Measurements from ENCODE around the gene FOXN3.

The FOXN3 gene

GRCh38 chr14:89330236-89331002 is 86.6 kb downstream of the FOXN3 start:
- no peak for DNase-seq

- DNase-seq: peak in 1 of 3 experiments; percentile 32
Measured at GRCh38 chr14:89327771-89328212, 89.2 kb downstream of the FOXN3 start.

DNA sequence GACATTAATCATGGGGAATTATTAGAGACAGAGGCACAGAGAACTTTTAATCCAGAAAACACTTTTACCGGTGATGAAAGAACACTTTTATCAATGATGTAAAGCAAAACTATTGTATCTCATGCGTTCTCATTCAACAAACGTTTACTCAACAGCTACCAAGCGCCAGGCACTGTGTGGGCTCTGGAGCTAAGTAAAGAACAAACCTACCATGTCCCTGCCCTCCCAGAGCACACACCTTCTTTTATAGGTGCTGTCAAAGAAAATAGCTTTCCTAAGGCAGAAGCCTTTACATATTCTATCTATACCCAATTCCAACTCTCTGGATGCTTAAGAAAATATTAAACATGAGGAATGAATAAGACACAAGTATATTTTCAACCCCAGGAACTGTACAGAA is 91.1 kb downstream of the FOXN3 start:
- DNase-seq: peak in 1 of 3 experiments; percentile 42

DNA sequence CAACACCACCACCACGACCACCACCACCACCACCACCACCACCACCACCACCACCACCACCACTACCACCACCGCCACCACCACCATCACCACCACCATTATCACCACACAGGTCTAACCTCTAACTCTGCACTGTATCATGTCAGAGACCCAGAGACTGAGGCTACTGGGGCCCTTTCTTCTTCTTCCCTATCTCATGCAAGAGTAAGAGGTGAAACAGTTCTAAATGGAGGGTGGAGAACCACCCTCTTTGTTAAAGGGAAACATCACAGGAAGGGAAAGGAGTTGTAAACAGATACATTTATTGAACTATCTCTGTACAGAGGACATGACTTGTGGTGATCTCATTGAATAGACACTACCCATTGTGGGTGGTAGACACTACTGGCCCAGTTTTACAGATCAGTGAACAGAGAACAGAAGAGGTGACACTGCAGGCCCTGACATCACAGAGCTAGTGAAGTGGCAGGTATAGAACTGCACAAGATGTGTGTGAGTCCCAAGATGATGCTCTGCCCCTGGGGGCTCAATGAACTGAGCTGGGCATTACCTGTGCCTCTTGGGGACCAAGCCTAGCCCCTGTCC is 91.6 kb downstream of the FOXN3 start:
- no peak for DNase-seq

DNA sequence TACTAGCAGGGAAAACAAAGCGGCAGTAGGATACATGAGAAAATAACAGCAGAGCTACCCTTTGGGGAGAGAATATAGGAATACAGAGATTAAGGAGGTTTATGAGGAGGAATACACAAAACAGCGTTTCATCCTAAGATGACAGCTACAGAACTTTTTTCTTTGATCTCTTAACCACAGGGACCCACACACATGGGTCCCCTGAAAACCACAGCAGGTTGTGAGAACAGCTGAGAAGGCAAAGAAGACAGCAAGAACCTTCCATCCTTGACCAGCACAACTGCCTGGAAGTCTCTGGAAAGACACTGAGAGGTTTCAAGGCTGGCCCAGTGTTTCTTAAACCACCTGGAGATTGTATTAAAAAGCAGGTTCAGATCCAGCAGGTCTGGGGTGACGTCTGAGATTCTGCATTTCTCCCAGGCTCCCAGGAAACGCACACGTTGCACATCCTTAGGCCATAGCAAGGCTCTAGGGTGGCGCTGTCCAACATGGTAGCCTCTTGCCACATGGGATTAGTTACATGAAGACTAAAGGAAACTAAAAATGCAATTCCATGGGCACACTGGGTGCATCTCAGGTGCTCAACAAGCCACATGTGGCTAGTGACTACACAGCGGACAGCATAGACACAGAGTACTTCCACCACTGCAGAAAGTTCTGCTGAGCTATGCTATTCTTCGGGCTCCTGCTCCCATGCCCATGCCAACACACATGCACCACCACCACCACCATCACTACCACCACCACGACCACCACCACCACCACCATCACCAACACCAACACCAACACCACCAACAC is 92.3 kb downstream of the FOXN3 start:
- DNase-seq: no peak

DNA sequence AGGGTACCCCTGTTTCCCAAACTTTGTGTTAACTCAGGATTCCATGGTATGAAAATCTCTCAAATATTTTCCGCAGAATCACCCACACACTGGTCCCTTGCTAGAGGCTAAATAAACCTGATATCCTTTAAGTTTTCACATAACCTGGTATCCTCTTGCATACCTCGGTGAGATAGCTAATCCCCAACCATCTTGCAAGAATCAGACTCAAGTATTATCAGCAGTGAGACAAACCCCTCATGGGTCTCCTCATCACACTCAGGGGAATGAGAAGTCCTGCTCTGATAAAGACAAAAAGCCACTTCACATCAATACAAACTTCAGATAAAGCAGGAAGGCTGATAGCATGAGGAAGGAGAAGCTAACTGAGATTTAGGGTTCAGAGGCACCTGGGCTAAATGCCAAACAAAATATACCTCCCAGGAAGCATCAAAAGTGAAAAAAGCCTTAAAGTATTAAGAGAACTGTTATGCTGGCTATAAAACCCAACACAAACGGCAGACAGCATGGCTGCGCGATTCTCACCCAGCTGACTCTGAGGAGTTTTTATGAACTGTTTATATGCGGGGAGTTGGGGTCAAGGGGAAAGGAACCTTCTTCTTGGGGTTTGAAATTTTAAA is 96.5 kb downstream of the FOXN3 start:
- DNase-seq: no peak

DNA sequence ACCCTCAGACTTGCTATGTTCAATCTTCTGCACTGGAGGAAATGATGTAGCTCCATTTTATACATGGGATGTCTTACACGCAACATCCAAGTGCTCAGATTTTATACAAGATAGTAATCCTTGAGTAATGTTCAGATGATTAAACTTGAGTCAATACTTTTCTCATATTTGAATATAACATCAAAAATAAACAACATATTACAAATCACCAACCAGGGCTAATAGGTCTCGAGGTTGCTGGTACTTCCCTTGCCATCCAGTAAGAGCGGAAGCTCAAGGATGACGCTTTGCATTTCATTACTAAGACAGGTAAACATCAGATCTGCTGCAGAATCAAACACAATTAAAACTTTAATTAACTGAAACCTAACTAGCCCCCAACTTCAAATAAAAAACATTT is 97.3 kb downstream of the FOXN3 start:
- no peak for DNase-seq

- DNase-seq: no peak
Measured at GRCh38 chr14:89317051-89317691, 99.9 kb downstream of the FOXN3 start.

DNA sequence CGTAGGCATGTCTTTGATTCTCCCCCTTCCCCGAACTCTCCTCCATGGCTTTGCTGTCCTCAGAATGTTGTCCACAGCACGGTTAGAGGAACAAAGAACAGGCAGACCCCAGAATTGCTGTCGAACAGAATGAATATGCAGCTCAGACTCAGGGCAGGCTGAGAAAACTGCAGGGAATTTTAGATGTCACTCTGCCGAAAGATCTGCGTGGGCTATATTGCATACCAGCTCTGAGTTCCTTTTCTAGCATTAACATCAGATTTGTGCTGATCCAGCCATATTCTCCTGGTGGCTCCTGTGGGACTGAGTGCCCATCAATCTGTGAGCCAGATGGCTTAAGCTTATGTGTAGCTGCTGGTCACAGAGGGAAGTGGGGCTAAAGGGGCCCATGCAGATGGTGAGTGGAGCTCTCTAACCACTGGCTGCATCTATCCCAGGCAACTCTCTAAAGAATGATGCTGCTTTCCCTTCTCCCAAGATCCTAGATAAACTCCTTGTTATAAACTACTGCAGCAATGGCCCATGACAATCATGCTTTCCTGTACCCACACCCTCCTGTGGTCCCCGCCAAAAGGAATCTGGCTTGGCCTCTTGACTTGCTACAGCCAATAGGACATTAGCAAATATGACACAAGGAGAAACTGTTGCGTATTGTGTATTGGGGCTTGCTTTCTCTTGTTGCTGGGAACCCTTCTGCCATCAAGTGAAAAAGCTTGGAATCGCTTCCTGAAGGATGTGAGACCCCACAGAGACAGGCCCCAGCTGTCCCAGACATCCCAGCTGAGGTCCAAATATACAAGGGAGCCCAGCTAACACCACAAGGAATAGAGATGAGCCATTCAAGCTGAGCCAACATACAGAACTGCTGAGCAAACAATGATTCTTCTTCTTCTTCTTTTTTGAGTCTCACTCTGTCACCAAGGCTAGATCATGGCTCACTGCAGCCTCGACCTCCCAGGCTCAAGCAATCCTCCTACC is 101.3 kb downstream of the FOXN3 start:
- DNase-seq: no peak

- no peak for DNase-seq
Measured at GRCh38 chr14:89314274-89314673, 102.8 kb downstream of the FOXN3 start.

GRCh38 chr14:89312932-89313331 is 104.1 kb downstream of the FOXN3 start:
- no peak for DNase-seq

- no peak for DNase-seq
Measured at GRCh38 chr14:89310211-89310610, 106.8 kb downstream of the FOXN3 start.

GRCh38 chr14:89309670-89310177 is 107.3 kb downstream of the FOXN3 start:
- DNase-seq: no peak

- no peak for DNase-seq
Measured at GRCh38 chr14:89308232-89308959, 108.6 kb downstream of the FOXN3 start.

DNA sequence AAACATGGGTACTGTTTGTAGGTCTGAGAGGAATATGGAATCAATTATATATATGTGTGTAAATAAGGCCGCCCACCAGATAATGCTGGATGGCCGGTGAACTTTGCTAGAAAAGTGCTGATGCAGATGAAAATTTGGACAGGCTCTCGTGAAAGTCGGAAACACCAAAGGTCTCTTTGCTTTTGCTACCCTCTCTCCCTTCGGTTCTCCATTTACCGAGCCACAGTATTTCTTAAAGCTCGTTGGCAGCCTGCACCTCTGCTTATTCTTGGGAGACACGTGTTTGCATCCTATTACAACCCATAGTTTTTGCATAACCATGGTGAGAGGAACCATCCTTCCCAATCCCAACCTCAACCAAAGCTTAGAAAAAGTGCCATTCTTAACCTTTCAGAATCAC is 109.6 kb downstream of the FOXN3 start:
- no peak for DNase-seq

DNA sequence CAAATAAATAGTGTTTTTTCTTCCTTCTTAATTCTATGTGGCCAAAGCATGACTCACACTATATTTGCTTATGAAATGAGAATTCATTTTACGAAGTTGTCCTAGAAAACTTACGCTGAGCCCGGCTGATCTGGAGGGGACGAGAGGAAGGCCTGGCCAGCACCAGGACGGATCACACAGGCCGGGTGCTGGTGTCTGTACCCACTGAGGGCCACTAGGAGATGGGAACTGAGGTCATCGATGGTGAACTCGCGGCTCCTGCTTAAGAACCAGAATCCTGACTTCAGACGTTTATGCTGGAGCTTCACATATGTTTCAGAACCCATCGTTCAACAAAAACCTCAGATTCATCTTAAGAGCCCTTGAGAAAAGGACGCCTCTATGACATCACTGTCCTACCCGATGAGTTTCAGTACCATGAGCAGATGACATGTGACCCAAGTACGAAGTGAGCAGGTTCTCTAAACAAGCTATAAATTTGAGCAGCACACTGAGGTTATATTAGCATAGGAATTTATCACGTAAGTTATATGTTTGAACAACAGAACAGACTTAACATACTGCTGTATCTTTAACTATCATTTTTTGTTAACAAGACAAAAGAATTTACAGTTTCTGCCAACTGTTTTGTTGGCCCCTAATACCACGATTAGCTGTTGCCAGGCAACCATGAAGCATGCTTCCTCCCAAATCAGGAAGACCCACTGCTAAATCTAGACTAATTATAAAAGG is 111.9 kb downstream of the FOXN3 start:
- peak in 2 of 3 experiments; percentile 55 to 84 for DNase-seq

GRCh38 chr14:89304561-89304960 is 112.5 kb downstream of the FOXN3 start:
- DNase-seq: no peak

- peak; percentile 79 to 95 (median 91) for DNase-seq
Measured at GRCh38 chr14:89303456-89304435, 113.3 kb downstream of the FOXN3 start.
